Activated CD4-positive, alpha-beta T cell treated with anti-CD3 and anti-CD28 coated beads, Interleukin-2, amount 10 ng/mL, durations not matched to agents 7 days and 5 days (primary cell): ENCODE measurements around the gene UBALD2. TPM values are rescaled to one million over a fixed set of nuclear protein-coding genes. Genes with fewer than 3 reads are reported as not detected.

Experiments used
- CTCF ChIA-PET: fragments of 350-600 bp; sonication (Branson Sonifier 250); formaldehyde crosslinking; loops from one replicate; lab custom pipeline; 2021; ENCODE audit warnings: antibody characterized with exemption; lab: Charles Lee
- POLR2A ChIA-PET: fragments of 350-600 bp; sonication (Branson Sonifier 250); formaldehyde crosslinking; loops from one replicate; lab custom pipeline; 2021; ENCODE audit warnings: antibody characterized with exemption; lab: Charles Lee
- DNase-seq: peaks from one replicate; pipeline ENCODE4 v3.0.0-alpha.2; 2020
- H3K27ac Mint-ChIP-seq: one replicate; pipeline ENCODE4 v1.8.0; 2021; ENCODE audit warnings: mild to moderate bottlenecking, moderate library complexity, mixed read lengths
- H3K27me3 Mint-ChIP-seq: one replicate; pipeline ENCODE4 v1.8.0; 2021; ENCODE audit warnings: mixed read lengths
- H3K36me3 Mint-ChIP-seq: one replicate; pipeline ENCODE4 v1.8.0; 2021; ENCODE audit warnings: low read depth, mixed read lengths
- H3K4me1 Mint-ChIP-seq: one replicate; pipeline ENCODE4 v1.8.0; 2021; ENCODE audit warnings: mixed read lengths
- H3K4me3 Mint-ChIP-seq: one replicate; pipeline ENCODE4 v1.8.0; 2021; ENCODE audit warnings: mild to moderate bottlenecking, moderate library complexity, mixed read lengths
- H3K9me3 Mint-ChIP-seq: one replicate; pipeline ENCODE4 v1.8.0; 2021; ENCODE audit warnings: mixed read lengths
- total RNA-seq, 2 experiments: library from RNA; stranded (reverse); gene quantifications; one replicate each; pipeline ENCODE4 v1.2.3, GENCODE V29; 2021

Gene UBALD2
- total RNA-seq, 2 experiments from 2014 or later = 319 to 399 TPM

GRCh38 chr17:76276069-76276431, 10.9 kb downstream of the UBALD2 start:
- Mint-ChIP-seq H3K27me3 (no peaks in the 10 kb centered on the region), H3K36me3 (peaks cover 7% of the 10 kb centered on the region), H3K9me3 (no peaks in the 10 kb centered on the region), H3K4me1 (peaks cover 56% of the 10 kb centered on the region), H3K27ac (peak overlapping the region; percentile 80), H3K4me3 (no peak overlapping the region)
- CTCF ChIA-PET = interaction anchor here (1.0 to 5.3 kb wide), 3 partner anchors 94 to 155 kb away, joined by 4 to 34 read pairs (median 5); no protein-coding TSS in a partner anchor
- no peak for DNase-seq
- POLR2A ChIA-PET = no interaction called here

- CTCF ChIA-PET = interaction anchor here (1.0 to 5.3 kb wide), 3 partner anchors 95 to 155 kb away, joined by 4 to 34 read pairs (median 5); no protein-coding TSS in a partner anchor
- H3K4me1 Mint-ChIP-seq = peaks cover 51% of the 10 kb centered on the region
- POLR2A ChIA-PET = no interaction called here
- DNase-seq = no peak
- no peak overlapping the region for H3K4me3 Mint-ChIP-seq
- H3K9me3 Mint-ChIP-seq = no peaks in the 10 kb centered on the region
- peak overlapping the region; percentile 80 for H3K27ac Mint-ChIP-seq
- H3K36me3 Mint-ChIP-seq = peaks cover under 1% of the 10 kb centered on the region
- H3K27me3 Mint-ChIP-seq = no peaks in the 10 kb centered on the region
These were observed 11.5 kb downstream of the UBALD2 start for GRCh38 chr17:76276461-76277299.

GRCh38 chr17:76277300-76278267, 12.4 kb downstream of the UBALD2 start:
- Mint-ChIP-seq H3K4me1 (peaks cover 44% of the 10 kb centered on the region), H3K27me3 (no peaks in the 10 kb centered on the region), H3K36me3 (no peaks in the 10 kb centered on the region), H3K9me3 (no peaks in the 10 kb centered on the region), H3K27ac (peak overlapping the region; percentile 76), H3K4me3 (no peak overlapping the region)
- DNase-seq = no peak
- POLR2A ChIA-PET = no interaction called here
- CTCF ChIA-PET = interaction anchor here (0.6 to 7.4 kb wide), 7 partner anchors 8 to 669 kb away, joined by 3 to 160 read pairs (median 4); no protein-coding TSS in a partner anchor

GRCh38 chr17:76278268-76278908, 13.2 kb downstream of the UBALD2 start:
- no peak overlapping the region for H3K4me3 Mint-ChIP-seq
- POLR2A ChIA-PET = no interaction called here

GRCh38 chr17:76278952-76279741, 14.0 kb downstream of the UBALD2 start:
- no peak overlapping the region for H3K27ac Mint-ChIP-seq
- POLR2A ChIA-PET = interaction anchor here (0.5 kb wide), 1 partner anchor 220 kb away, joined by 4 read pairs; no protein-coding TSS in a partner anchor

More at GRCh38 chr17:76278268-76278908, 13.2 kb downstream of the UBALD2 start:
- H3K36me3 Mint-ChIP-seq = no peaks in the 10 kb centered on the region
- H3K9me3 Mint-ChIP-seq = no peaks in the 10 kb centered on the region
- H3K27me3 Mint-ChIP-seq = no peaks in the 10 kb centered on the region
- peak overlapping the region; percentile 46 for H3K27ac Mint-ChIP-seq
- H3K4me1 Mint-ChIP-seq = peaks cover 36% of the 10 kb centered on the region
- CTCF ChIA-PET = interaction anchor here (0.6 to 7.4 kb wide), 14 partner anchors 8 to 670 kb away, joined by 3 to 160 read pairs (median 8); partner anchors contain the start of genes EXOC7 and SRP68
- DNase-seq = no peak

GRCh38 chr17:76279742-76280287, 14.7 kb downstream of the UBALD2 start:
- POLR2A ChIA-PET = interaction anchor here (0.5 kb wide), 1 partner anchor 219 kb away, joined by 4 read pairs; no protein-coding TSS in a partner anchor
- Mint-ChIP-seq H3K36me3 (no peaks in the 10 kb centered on the region), H3K9me3 (no peaks in the 10 kb centered on the region), H3K4me1 (peaks cover 23% of the 10 kb centered on the region), H3K4me3 (no peak overlapping the region), H3K27me3 (no peaks in the 10 kb centered on the region), H3K27ac (peak overlapping the region; percentile 22)
- CTCF ChIA-PET = interaction anchor here (0.6 to 7.4 kb wide), 52 partner anchors 9 to 1767 kb away, joined by 3 to 160 read pairs (median 5); partner anchors contain the start of genes EXOC7, PRPSAP1, SRP68 and ZACN
- no peak for DNase-seq

More at GRCh38 chr17:76278952-76279741, 14.0 kb downstream of the UBALD2 start:
- Mint-ChIP-seq H3K9me3 (no peaks in the 10 kb centered on the region), H3K4me3 (no peak overlapping the region), H3K36me3 (no peaks in the 10 kb centered on the region), H3K4me1 (peaks cover 28% of the 10 kb centered on the region), H3K27me3 (no peaks in the 10 kb centered on the region)
- DNase-seq = peak; percentile 87
- CTCF ChIA-PET = interaction anchor here (0.6 to 7.4 kb wide), 53 partner anchors 9 to 1768 kb away, joined by 3 to 160 read pairs (median 5); partner anchors contain the start of genes EXOC7, PRPSAP1, SRP68 and ZACN

GRCh38 chr17:76280650-76281049, 15.5 kb downstream of the UBALD2 start:
- ChIA-PET CTCF (interaction anchor here (1.0 to 7.4 kb wide), 19 partner anchors 8 to 296 kb away, joined by 3 to 160 read pairs (median 9); partner anchors contain the start of gene EXOC7), POLR2A (no interaction called here)
- Mint-ChIP-seq H3K27me3 (no peaks in the 10 kb centered on the region), H3K36me3 (no peaks in the 10 kb centered on the region), H3K4me1 (peaks cover 17% of the 10 kb centered on the region), H3K27ac (peak overlapping the region; percentile 46), H3K9me3 (no peaks in the 10 kb centered on the region), H3K4me3 (no peak overlapping the region)
- no peak for DNase-seq

GRCh38 chr17:76281573-76282371, 16.6 kb downstream of the UBALD2 start:
- CTCF ChIA-PET = interaction anchor here (1.1 to 7.4 kb wide), 5 partner anchors 148 to 302 kb away, joined by 3 to 160 read pairs (median 11); partner anchors contain the start of gene EXOC7
- POLR2A ChIA-PET = interaction anchor here (0.6 kb wide), 1 partner anchor 17 kb away, joined by 3 read pairs; no protein-coding TSS in a partner anchor

GRCh38 chr17:76292567-76292966, 27.4 kb downstream of the UBALD2 start:
- ChIA-PET POLR2A (no interaction called here), CTCF (no interaction called here)
- H3K9me3 Mint-ChIP-seq = no peaks in the 10 kb centered on the region

More at GRCh38 chr17:76281573-76282371, 16.6 kb downstream of the UBALD2 start:
- no peaks in the 10 kb centered on the region for H3K9me3 Mint-ChIP-seq
- H3K27me3 Mint-ChIP-seq = no peaks in the 10 kb centered on the region
- H3K36me3 Mint-ChIP-seq = no peaks in the 10 kb centered on the region
- H3K27ac Mint-ChIP-seq = peak overlapping the region; percentile 50
- H3K4me3 Mint-ChIP-seq = no peak overlapping the region
- no peak for DNase-seq
- H3K4me1 Mint-ChIP-seq = peaks cover 13% of the 10 kb centered on the region

GRCh38 chr17:76293106-76293505, 28.0 kb downstream of the UBALD2 start:
- Mint-ChIP-seq H3K36me3 (no peaks in the 10 kb centered on the region), H3K9me3 (no peaks in the 10 kb centered on the region), H3K27ac (no peak overlapping the region), H3K4me3 (no peak overlapping the region), H3K27me3 (no peaks in the 10 kb centered on the region), H3K4me1 (no peaks in the 10 kb centered on the region)
- POLR2A ChIA-PET = no interaction called here
- DNase-seq = no peak
- CTCF ChIA-PET = no interaction called here

More at GRCh38 chr17:76292567-76292966, 27.4 kb downstream of the UBALD2 start:
- H3K27me3 Mint-ChIP-seq = no peaks in the 10 kb centered on the region
- H3K4me3 Mint-ChIP-seq = no peak overlapping the region
- H3K4me1 Mint-ChIP-seq = no peaks in the 10 kb centered on the region
- no peak overlapping the region for H3K27ac Mint-ChIP-seq
- H3K36me3 Mint-ChIP-seq = no peaks in the 10 kb centered on the region
- no peak for DNase-seq
